Measurements from ENCODE around the gene SUGP2.
A peak's percentile ranks its signal among the peaks of the same experiment; 100 is the strongest.

The SUGP2 gene

DNA sequence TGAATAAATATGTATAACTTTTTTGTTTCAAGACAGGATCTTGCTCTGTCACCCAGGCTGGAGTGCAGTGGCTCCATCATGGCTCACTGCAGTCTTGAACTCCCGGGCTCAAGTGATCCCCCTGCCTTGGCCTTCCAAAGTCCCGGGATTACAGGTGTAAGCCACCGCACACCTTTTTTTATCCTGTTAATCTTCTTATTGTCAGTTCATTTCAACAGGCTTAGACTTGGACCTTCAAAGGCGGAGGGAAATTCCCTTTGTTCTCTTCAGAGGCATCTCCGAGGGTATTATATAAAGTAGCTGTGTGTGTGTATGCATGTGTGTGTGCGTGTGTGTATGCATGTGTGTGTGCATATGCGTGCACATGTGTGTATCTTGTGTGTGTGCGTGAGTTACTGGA is 35.0 kb downstream of the SUGP2 start:
- Histone ChIP-seq H4K8ac (ENCODE audit: low read depth, low read length) (no peak overlapping the region), H3K36me3 (ENCODE audit: control insufficient read depth, insufficient read depth, low read length) (peaks cover 15% of the 10 kb centered on the region), H3K23ac (ENCODE audit: low read length) (no peak overlapping the region), H2AK5ac (ENCODE audit: low read length) (no peak overlapping the region), H3K27me3 (ENCODE audit: insufficient read depth, low read length, poor library complexity) (no peaks in the 10 kb centered on the region), H3K27ac (ENCODE audit: low read depth, low read length) (no peak overlapping the region), H3K56ac (ENCODE audit: low read length) (no peak overlapping the region), H3K79me1 (ENCODE audit: low read length) (peaks cover 1% of the 10 kb centered on the region), H3K4ac (ENCODE audit: low read depth, low read length) (no peak overlapping the region), H3K4me3 (ENCODE audit: low read length) (no peak overlapping the region), H2BK15ac (replicated peaks; ENCODE audit: low read depth) (no peak overlapping the region), H3K79me2 (ENCODE audit: control insufficient read depth, insufficient read depth, low read length) (no peaks in the 10 kb centered on the region), H3K4me1 (ENCODE audit: control insufficient read depth, low read depth, low read length) (no peaks in the 10 kb centered on the region), H3K18ac (ENCODE audit: low read length) (no peak overlapping the region), H2BK120ac (ENCODE audit: low read depth, low read length) (no peak overlapping the region), H2BK5ac (ENCODE audit: low read length) (no peak overlapping the region), H3K4me2 (ENCODE audit: low read length) (no peak overlapping the region), H3K9ac (ENCODE audit: low read length) (no peak overlapping the region), H4K5ac (ENCODE audit: low read length) (no peak overlapping the region)
- DNase-seq = no peak
- no CpG with 5 or more reads among the region's 8 CpGs for WGBS (ENCODE audit: extremely low coverage, insufficient coverage, low lambda C conversion rate)

DNA sequence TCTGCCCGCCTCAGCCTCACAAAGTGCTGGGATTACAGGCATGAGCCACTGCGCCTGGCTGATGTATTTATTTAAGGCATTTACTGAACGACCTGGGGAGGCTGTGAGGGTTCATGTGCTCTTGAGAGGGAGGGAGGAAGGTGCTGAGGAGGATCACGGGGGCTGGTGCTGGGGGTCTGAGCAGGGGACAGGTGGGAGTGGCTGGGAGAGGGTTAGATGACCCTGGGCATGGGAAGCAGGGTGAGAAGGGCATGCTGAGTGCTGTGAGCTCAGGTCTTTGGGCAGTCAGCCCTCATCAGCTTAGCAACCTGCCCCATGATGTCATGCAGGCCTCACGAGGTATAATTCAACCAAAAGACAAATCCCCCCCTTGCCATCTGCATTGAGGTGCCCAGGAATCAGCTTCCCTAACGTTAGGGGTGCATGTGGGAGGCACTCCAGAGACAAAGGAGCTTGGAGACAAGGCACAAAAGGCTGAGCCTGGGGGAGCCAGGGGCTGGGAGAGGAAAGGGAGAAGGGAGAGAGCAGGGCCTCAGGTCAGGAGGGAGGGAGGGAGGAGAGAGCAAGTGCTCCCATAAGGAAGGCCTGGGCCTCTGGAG is 36.4 kb downstream of the SUGP2 start:
- H4K5ac ChIP-seq (ENCODE audit: low read length) = no peak overlapping the region
- peaks cover 1% of the 10 kb centered on the region for H3K79me1 ChIP-seq (ENCODE audit: low read length)
- no peak overlapping the region for H2BK5ac ChIP-seq (ENCODE audit: low read length)
- H3K18ac ChIP-seq (ENCODE audit: low read length) = no peak overlapping the region
- no peak overlapping the region for H3K4ac ChIP-seq (ENCODE audit: low read depth, low read length)
- H3K4me1 ChIP-seq (ENCODE audit: control insufficient read depth, low read depth, low read length) = no peaks in the 10 kb centered on the region
- no peak overlapping the region for H2BK15ac ChIP-seq (replicated peaks; ENCODE audit: low read depth)
- H3K36me3 ChIP-seq (ENCODE audit: control insufficient read depth, insufficient read depth, low read length) = peaks cover 15% of the 10 kb centered on the region
- H3K9ac ChIP-seq (ENCODE audit: low read length) = no peak overlapping the region
- H3K4me3 ChIP-seq (ENCODE audit: low read length) = no peak overlapping the region
- no peaks in the 10 kb centered on the region for H3K27me3 ChIP-seq (ENCODE audit: insufficient read depth, low read length, poor library complexity)
- DNase-seq = no peak
- H2BK120ac ChIP-seq (ENCODE audit: low read depth, low read length) = no peak overlapping the region
- H3K23ac ChIP-seq (ENCODE audit: low read length) = no peak overlapping the region
- H3K56ac ChIP-seq (ENCODE audit: low read length) = no peak overlapping the region
- H3K27ac ChIP-seq (ENCODE audit: low read depth, low read length) = no peak overlapping the region
- H3K79me2 ChIP-seq (ENCODE audit: control insufficient read depth, insufficient read depth, low read length) = no peaks in the 10 kb centered on the region
- H4K8ac ChIP-seq (ENCODE audit: low read depth, low read length) = no peak overlapping the region
- no CpG with 5 or more reads among the region's 6 CpGs for WGBS (ENCODE audit: extremely low coverage, insufficient coverage, low lambda C conversion rate)
- H3K4me2 ChIP-seq (ENCODE audit: low read length) = no peak overlapping the region
- no peak overlapping the region for H2AK5ac ChIP-seq (ENCODE audit: low read length)

DNA sequence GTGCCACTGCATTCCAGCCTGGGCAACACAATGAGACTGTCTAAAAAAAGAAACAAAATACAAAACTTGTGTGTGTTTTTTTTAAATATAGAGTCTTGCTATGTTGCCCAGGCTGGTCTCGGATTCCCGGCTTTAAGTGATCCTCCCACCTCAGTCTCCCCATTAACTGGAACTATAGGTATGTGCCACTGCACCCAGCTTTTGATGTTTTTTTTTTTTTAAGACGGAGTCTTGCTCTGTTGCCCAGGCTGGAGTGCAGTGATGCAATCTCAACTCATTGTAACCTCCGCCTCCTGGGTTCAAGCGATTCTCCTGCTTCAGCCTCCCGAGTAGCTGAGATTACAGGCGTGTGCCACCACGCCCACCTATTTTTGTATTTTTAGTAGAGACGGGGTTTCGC is 37.0 kb downstream of the SUGP2 start:
- H4K5ac ChIP-seq (ENCODE audit: low read length) = no peak overlapping the region
- H3K18ac ChIP-seq (ENCODE audit: low read length) = no peak overlapping the region
- peaks cover 13% of the 10 kb centered on the region for H3K36me3 ChIP-seq (ENCODE audit: control insufficient read depth, insufficient read depth, low read length)
- no peak overlapping the region for H2BK120ac ChIP-seq (ENCODE audit: low read depth, low read length)
- no peak overlapping the region for H3K9ac ChIP-seq (ENCODE audit: low read length)
- no peaks in the 10 kb centered on the region for H3K79me2 ChIP-seq (ENCODE audit: control insufficient read depth, insufficient read depth, low read length)
- H4K8ac ChIP-seq (ENCODE audit: low read depth, low read length) = no peak overlapping the region
- peaks cover 1% of the 10 kb centered on the region for H3K79me1 ChIP-seq (ENCODE audit: low read length)
- H2AK5ac ChIP-seq (ENCODE audit: low read length) = no peak overlapping the region
- H3K4ac ChIP-seq (ENCODE audit: low read depth, low read length) = no peak overlapping the region
- no peaks in the 10 kb centered on the region for H3K4me1 ChIP-seq (ENCODE audit: control insufficient read depth, low read depth, low read length)
- H3K56ac ChIP-seq (ENCODE audit: low read length) = no peak overlapping the region
- WGBS (ENCODE audit: extremely low coverage, insufficient coverage, low lambda C conversion rate) = no CpG with 5 or more reads among the region's 10 CpGs
- H3K23ac ChIP-seq (ENCODE audit: low read length) = no peak overlapping the region
- no peak for DNase-seq
- H3K4me2 ChIP-seq (ENCODE audit: low read length) = no peak overlapping the region
- H3K27ac ChIP-seq (ENCODE audit: low read depth, low read length) = no peak overlapping the region
- H3K4me3 ChIP-seq (ENCODE audit: low read length) = no peak overlapping the region
- no peaks in the 10 kb centered on the region for H3K27me3 ChIP-seq (ENCODE audit: insufficient read depth, low read length, poor library complexity)
- H2BK15ac ChIP-seq (replicated peaks; ENCODE audit: low read depth) = no peak overlapping the region
- no peak overlapping the region for H2BK5ac ChIP-seq (ENCODE audit: low read length)

DNA sequence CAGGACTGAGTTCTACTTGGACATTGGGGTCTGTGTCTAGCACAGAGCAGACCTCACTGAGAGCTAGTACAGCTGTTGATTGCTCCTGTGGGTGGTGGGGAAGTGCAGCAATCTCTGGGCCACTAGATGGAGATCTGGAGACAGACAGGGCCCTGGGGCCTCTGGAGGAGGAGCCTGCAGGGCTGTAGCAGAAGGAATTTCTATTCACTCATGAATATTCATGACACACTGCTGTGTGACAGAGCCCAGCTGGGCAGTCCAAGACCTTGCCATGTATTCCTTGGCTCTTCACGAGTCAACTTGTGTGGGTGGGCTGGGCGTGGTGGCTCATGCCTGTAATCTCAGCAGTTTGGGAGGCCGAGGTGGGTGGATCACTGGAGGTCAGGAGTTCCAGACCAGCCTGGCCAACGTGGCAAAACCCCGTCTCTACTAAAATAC is 37.5 kb downstream of the SUGP2 start:
- no peaks in the 10 kb centered on the region for H3K4me1 ChIP-seq (ENCODE audit: control insufficient read depth, low read depth, low read length)
- no peak overlapping the region for H3K4me3 ChIP-seq (ENCODE audit: low read length)
- H3K79me1 ChIP-seq (ENCODE audit: low read length) = peaks cover 1% of the 10 kb centered on the region
- no peak overlapping the region for H3K27ac ChIP-seq (ENCODE audit: low read depth, low read length)
- H3K27me3 ChIP-seq (ENCODE audit: insufficient read depth, low read length, poor library complexity) = no peaks in the 10 kb centered on the region
- no peak overlapping the region for H3K4ac ChIP-seq (ENCODE audit: low read depth, low read length)
- no peak overlapping the region for H4K8ac ChIP-seq (ENCODE audit: low read depth, low read length)
- H4K5ac ChIP-seq (ENCODE audit: low read length) = no peak overlapping the region
- DNase-seq = peak; percentile 94
- no peak overlapping the region for H2AK5ac ChIP-seq (ENCODE audit: low read length)
- no peak overlapping the region for H3K9ac ChIP-seq (ENCODE audit: low read length)
- H3K56ac ChIP-seq (ENCODE audit: low read length) = no peak overlapping the region
- H3K4me2 ChIP-seq (ENCODE audit: low read length) = no peak overlapping the region
- H3K79me2 ChIP-seq (ENCODE audit: control insufficient read depth, insufficient read depth, low read length) = no peaks in the 10 kb centered on the region
- no peak overlapping the region for H2BK120ac ChIP-seq (ENCODE audit: low read depth, low read length)
- H3K23ac ChIP-seq (ENCODE audit: low read length) = no peak overlapping the region
- no CpG with 5 or more reads among the region's 5 CpGs for WGBS (ENCODE audit: extremely low coverage, insufficient coverage, low lambda C conversion rate)
- no peak overlapping the region for H2BK15ac ChIP-seq (replicated peaks; ENCODE audit: low read depth)
- no peak overlapping the region for H3K18ac ChIP-seq (ENCODE audit: low read length)
- no peak overlapping the region for H2BK5ac ChIP-seq (ENCODE audit: low read length)
- peaks cover 13% of the 10 kb centered on the region for H3K36me3 ChIP-seq (ENCODE audit: control insufficient read depth, insufficient read depth, low read length)

DNA sequence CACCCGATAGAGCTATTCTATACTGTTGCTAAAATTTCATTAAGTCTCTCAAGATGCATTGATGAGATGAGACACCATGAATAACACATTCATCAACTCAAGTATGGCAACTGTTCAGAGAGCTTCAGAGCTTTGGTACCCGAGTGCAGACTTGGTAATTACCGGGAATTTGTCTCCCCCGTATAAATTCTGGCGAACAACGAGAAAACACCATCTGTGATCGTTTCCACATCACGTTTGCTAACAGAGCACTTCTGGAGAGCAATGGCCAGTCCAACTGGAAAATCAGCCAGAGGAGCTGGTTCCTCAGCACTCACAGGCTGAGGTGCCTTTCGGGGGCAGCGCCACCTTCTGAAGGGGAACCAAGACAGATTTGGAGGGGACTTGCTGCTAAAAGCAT is 40.2 kb downstream of the SUGP2 start:
- Histone ChIP-seq H3K4me2 (ENCODE audit: low read length) (no peak overlapping the region), H2BK5ac (ENCODE audit: low read length) (no peak overlapping the region), H3K4me3 (ENCODE audit: low read length) (no peak overlapping the region), H4K8ac (ENCODE audit: low read depth, low read length) (no peak overlapping the region), H3K36me3 (ENCODE audit: control insufficient read depth, insufficient read depth, low read length) (peaks cover 6% of the 10 kb centered on the region), H4K5ac (ENCODE audit: low read length) (no peak overlapping the region), H3K79me2 (ENCODE audit: control insufficient read depth, insufficient read depth, low read length) (no peaks in the 10 kb centered on the region), H3K79me1 (ENCODE audit: low read length) (peaks cover 1% of the 10 kb centered on the region), H2AK5ac (ENCODE audit: low read length) (no peak overlapping the region), H3K56ac (ENCODE audit: low read length) (no peak overlapping the region), H3K27me3 (ENCODE audit: insufficient read depth, low read length, poor library complexity) (no peaks in the 10 kb centered on the region), H3K4me1 (ENCODE audit: control insufficient read depth, low read depth, low read length) (no peaks in the 10 kb centered on the region), H3K4ac (ENCODE audit: low read depth, low read length) (no peak overlapping the region), H3K23ac (ENCODE audit: low read length) (no peak overlapping the region), H3K9ac (ENCODE audit: low read length) (no peak overlapping the region), H3K27ac (ENCODE audit: low read depth, low read length) (no peak overlapping the region), H2BK15ac (replicated peaks; ENCODE audit: low read depth) (no peak overlapping the region), H3K18ac (ENCODE audit: low read length) (no peak overlapping the region), H2BK120ac (ENCODE audit: low read depth, low read length) (no peak overlapping the region)
- no CpG with 5 or more reads among the region's 10 CpGs for WGBS (ENCODE audit: extremely low coverage, insufficient coverage, low lambda C conversion rate)
- no peak for DNase-seq

DNA sequence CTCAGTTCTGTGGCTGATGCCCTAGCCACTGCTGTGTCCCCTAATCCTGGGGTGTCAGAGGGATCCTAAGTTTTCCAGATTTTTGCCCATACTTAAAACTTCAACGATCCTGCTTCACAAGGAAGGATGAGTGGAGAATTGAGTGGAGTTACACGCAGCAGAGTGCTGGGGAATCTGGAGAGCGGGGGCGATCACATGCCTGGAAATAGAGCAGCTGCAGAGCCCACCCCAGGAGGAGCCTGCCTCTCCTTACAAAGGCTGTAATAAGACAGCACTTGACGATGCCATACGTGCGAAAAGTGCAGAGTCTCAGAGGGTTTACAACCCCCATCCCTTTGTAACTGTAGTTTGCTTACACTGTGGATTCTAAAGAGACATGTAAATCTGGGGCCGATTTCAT is 40.6 kb downstream of the SUGP2 start:
- Histone ChIP-seq H2BK5ac (ENCODE audit: low read length) (no peak overlapping the region), H2AK5ac (ENCODE audit: low read length) (no peak overlapping the region), H3K36me3 (ENCODE audit: control insufficient read depth, insufficient read depth, low read length) (peaks cover 6% of the 10 kb centered on the region), H3K4me2 (ENCODE audit: low read length) (no peak overlapping the region), H3K4me1 (ENCODE audit: control insufficient read depth, low read depth, low read length) (no peaks in the 10 kb centered on the region), H2BK15ac (replicated peaks; ENCODE audit: low read depth) (no peak overlapping the region), H3K18ac (ENCODE audit: low read length) (no peak overlapping the region), H3K4me3 (ENCODE audit: low read length) (no peak overlapping the region), H2BK120ac (ENCODE audit: low read depth, low read length) (no peak overlapping the region), H4K8ac (ENCODE audit: low read depth, low read length) (no peak overlapping the region), H3K9ac (ENCODE audit: low read length) (no peak overlapping the region), H4K5ac (ENCODE audit: low read length) (no peak overlapping the region), H3K27me3 (ENCODE audit: insufficient read depth, low read length, poor library complexity) (no peaks in the 10 kb centered on the region), H3K79me1 (ENCODE audit: low read length) (peaks cover 1% of the 10 kb centered on the region), H3K27ac (ENCODE audit: low read depth, low read length) (no peak overlapping the region), H3K79me2 (ENCODE audit: control insufficient read depth, insufficient read depth, low read length) (no peaks in the 10 kb centered on the region), H3K23ac (ENCODE audit: low read length) (no peak overlapping the region), H3K56ac (ENCODE audit: low read length) (no peak overlapping the region), H3K4ac (ENCODE audit: low read depth, low read length) (no peak overlapping the region)
- WGBS (ENCODE audit: extremely low coverage, insufficient coverage, low lambda C conversion rate) = no CpG with 5 or more reads among the region's 8 CpGs
- no peak for DNase-seq
